Measurements from ENCODE around the gene ELK3. TPM values are rescaled to one million over a fixed set of nuclear protein-coding genes. Genes with fewer than 3 reads are reported as not detected.

The ELK3 gene
- total RNA-seq, 2 experiments from 2014 or later: 26.8 to 31.5 TPM

DNA sequence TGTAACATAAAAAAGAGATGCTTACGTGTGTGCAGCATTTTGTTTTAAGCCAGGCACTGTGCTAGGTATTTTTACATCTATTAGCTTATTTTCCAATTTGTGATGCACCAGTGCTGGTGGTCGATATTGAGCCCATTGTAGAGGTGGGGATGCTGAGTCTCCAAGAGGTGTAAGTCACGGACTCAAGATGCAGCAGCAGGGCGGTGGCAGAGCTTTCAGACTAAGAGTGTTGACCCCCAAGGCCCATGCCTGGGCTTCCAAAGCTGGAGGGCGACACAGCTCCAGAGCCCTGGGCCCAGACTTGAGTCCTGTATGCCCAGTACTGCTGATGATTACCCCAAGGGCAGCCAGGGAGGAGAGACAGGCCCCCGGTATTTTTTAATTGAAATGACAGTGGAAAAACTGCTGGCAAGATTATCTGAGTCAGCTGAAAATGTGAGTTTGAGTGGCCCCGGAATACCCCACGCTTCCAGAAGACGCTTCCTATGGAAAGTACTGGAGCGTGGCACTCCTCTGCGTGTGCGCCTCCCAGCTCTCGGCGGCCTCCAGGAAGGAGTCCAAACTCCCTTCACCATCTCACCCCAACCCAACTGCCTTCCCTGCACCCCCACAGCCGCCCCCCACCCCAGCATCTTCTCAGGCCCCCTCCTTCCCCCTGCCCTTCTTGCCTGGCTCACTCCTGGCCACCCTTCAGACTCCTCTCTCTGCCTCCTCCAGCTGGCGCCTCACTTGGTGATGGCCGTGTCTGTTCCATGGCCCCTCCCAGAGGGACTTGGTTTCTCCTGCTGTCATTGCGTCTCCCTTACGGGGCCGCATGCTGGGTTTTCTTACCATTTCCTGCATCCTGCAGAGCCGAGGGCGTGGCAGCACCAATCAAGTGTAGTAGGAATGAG is 40.7 kb downstream of the ELK3 start:
- H3K27ac ChIP-seq (ENCODE audit: low read depth in 1 of 2, low read length in 2 of 2): peak overlapping the region in 1 of 2 donors; percentile 54
- no peak overlapping the region for H3K4me3 Mint-ChIP-seq
- ATAC-seq (ENCODE audit: poor library complexity) (no peak), DNase-seq (no peak)
- ChIA-PET POLR2A (interaction anchor here (2.5 kb wide), 1 partner anchor 165 kb away, joined by 9 read pairs; the partner anchor contains the start of gene CDK17), CTCF (interaction anchor here (2.2 kb wide), 1 partner anchor 20 kb away, joined by 8 read pairs; no protein-coding TSS in a partner anchor)
- no peaks in the 10 kb centered on the region for H3K9me3 ChIP-seq (ENCODE audit: control insufficient read depth in 1 of 2, insufficient read depth in 1 of 2, low read length in 2 of 2)
- H3K4me3 ChIP-seq (ENCODE audit: low read length): no peak overlapping the region
- H3K9me3 Mint-ChIP-seq: no peaks in the 10 kb centered on the region
- no peaks in the 10 kb centered on the region for H3K27me3 Mint-ChIP-seq
- peaks cover 62% of the 10 kb centered on the region for H3K4me1 ChIP-seq (ENCODE audit: insufficient read depth, low read length)
- peaks cover 42% of the 10 kb centered on the region for H3K36me3 Mint-ChIP-seq (ENCODE audit: low read depth)
- H3K36me3 ChIP-seq (ENCODE audit: insufficient read depth, low read length): peaks cover 45% of the 10 kb centered on the region
- H3K4me1 Mint-ChIP-seq (ENCODE audit: low read depth): peaks cover 57% of the 10 kb centered on the region
- intact Hi-C loops (cut with DNase I, micrococcal nuclease): no loop called here
- no peaks in the 10 kb centered on the region for H3K27me3 ChIP-seq (ENCODE audit: control insufficient read depth in 1 of 2, insufficient read depth in 2 of 2, low read length in 2 of 2)
- TF ChIP-seq, protein P1, sequence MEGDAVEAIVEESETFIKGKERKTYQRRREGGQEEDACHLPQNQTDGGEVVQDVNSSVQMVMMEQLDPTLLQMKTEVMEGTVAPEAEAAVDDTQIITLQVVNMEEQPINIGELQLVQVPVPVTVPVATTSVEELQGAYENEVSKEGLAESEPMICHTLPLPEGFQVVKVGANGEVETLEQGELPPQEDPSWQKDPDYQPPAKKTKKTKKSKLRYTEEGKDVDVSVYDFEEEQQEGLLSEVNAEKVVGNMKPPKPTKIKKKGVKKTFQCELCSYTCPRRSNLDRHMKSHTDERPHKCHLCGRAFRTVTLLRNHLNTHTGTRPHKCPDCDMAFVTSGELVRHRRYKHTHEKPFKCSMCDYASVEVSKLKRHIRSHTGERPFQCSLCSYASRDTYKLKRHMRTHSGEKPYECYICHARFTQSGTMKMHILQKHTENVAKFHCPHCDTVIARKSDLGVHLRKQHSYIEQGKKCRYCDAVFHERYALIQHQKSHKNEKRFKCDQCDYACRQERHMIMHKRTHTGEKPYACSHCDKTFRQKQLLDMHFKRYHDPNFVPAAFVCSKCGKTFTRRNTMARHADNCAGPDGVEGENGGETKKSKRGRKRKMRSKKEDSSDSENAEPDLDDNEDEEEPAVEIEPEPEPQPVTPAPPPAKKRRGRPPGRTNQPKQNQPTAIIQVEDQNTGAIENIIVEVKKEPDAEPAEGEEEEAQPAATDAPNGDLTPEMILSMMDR (IDR thresholded peaks at IDR 0.05): no peak
- H3K27ac Mint-ChIP-seq: peak overlapping the region; percentile 97

DNA sequence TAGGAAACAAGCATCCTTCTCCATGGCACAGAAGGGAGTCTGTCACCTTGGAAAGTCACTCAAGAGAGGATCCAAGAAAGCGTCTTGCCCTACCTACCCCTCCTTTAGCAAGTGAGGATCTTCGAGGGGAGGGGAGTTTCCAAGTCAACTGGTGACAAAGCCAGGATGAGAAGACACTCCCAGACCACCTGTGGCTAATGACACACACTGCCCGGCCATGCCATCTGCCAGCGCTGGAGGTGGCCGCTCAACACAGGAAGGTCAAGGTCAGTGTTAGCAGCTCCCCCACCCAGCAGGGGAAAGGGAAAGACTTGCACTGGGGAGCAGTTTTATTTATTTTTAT is 41.3 kb downstream of the ELK3 start:
- ATAC-seq (ENCODE audit: poor library complexity) (no peak), DNase-seq (no peak)
- Histone ChIP-seq H3K27ac (ENCODE audit: low read depth in 1 of 2, low read length in 2 of 2) (peak overlapping the region in 1 of 2 donors; percentile 54), H3K36me3 (ENCODE audit: insufficient read depth, low read length) (peaks cover 44% of the 10 kb centered on the region), H3K27me3 (ENCODE audit: control insufficient read depth in 1 of 2, insufficient read depth in 2 of 2, low read length in 2 of 2) (no peaks in the 10 kb centered on the region), H3K9me3 (ENCODE audit: control insufficient read depth in 1 of 2, insufficient read depth in 1 of 2, low read length in 2 of 2) (no peaks in the 10 kb centered on the region), H3K4me3 (ENCODE audit: low read length) (no peak overlapping the region), H3K4me1 (ENCODE audit: insufficient read depth, low read length) (peaks cover 67% of the 10 kb centered on the region)
- TF ChIP-seq, protein P1 (IDR thresholded peaks at IDR 0.05): no peak
- H3K36me3 Mint-ChIP-seq (ENCODE audit: low read depth): peaks cover 39% of the 10 kb centered on the region
- POLR2A ChIA-PET: interaction anchor here (0.8 to 2.5 kb wide), 2 partner anchors 58 to 165 kb away, joined by 5 to 9 read pairs; partner anchors contain the start of gene CDK17
- H3K4me3 Mint-ChIP-seq: no peak overlapping the region
- no peaks in the 10 kb centered on the region for H3K27me3 Mint-ChIP-seq
- peaks cover 63% of the 10 kb centered on the region for H3K4me1 Mint-ChIP-seq (ENCODE audit: low read depth)
- no peaks in the 10 kb centered on the region for H3K9me3 Mint-ChIP-seq
- intact Hi-C loops (cut with DNase I, micrococcal nuclease): no loop called here
- peak overlapping the region; percentile 97 for H3K27ac Mint-ChIP-seq
- CTCF ChIA-PET: interaction anchor here (2.2 kb wide), 1 partner anchor 20 kb away, joined by 8 read pairs; no protein-coding TSS in a partner anchor

DNA sequence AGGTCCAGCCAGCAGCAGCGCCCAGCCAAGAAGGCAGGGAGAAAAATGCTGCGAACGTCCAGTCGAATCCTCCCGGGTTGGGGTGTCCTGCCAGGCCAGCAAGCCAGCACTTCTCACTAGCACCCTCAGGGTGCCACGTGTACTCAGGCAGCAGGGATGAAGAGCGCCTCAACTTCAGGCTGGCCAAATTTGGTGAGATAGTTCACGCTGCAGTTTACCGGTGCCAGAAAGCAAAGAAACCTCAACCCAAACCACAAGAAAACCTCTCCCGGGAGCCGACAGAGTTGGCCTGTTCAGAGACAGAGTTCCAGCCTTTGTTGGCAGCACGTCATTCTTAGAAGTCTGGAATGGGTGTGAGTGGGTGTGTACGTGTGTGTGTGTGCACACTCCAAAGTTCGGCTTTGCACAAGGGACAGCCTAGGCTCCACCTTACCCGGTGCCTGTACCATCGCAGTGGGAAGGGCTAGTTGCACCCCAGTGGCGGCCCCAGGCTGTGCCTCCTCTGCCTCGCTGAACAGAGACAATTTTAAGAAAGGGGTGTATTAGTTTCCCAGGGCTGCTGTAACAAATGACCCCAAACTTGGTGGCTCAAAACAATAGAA is 42.1 kb downstream of the ELK3 start:
- peak in 9 of 14 experiments; percentile 9 to 78 (median 42) for DNase-seq
- H3K36me3 ChIP-seq (ENCODE audit: insufficient read depth, low read length): peaks cover 39% of the 10 kb centered on the region
- H3K9me3 Mint-ChIP-seq: no peaks in the 10 kb centered on the region
- ChIA-PET CTCF (interaction anchor here (1.4 to 3.5 kb wide), 3 partner anchors 21 to 164 kb away, joined by 8 to 15 read pairs (median 8); partner anchors contain the start of gene CDK17), POLR2A (interaction anchor here (0.8 to 2.5 kb wide), 4 partner anchors 25 to 164 kb away, joined by 3 to 9 read pairs (median 6); partner anchors contain the start of gene CDK17)
- no peaks in the 10 kb centered on the region for H3K27me3 Mint-ChIP-seq
- no peak overlapping the region for H3K4me3 ChIP-seq (ENCODE audit: low read length)
- H3K4me1 Mint-ChIP-seq (ENCODE audit: low read depth): peaks cover 72% of the 10 kb centered on the region
- peak overlapping the region; percentile 67 for H3K4me3 Mint-ChIP-seq
- peak overlapping the region; percentile 26 to 54 for H3K27ac ChIP-seq (ENCODE audit: low read depth in 1 of 2, low read length in 2 of 2)
- H3K27ac Mint-ChIP-seq: peak overlapping the region; percentile 97
- no peaks in the 10 kb centered on the region for H3K27me3 ChIP-seq (ENCODE audit: control insufficient read depth in 1 of 2, insufficient read depth in 2 of 2, low read length in 2 of 2)
- intact Hi-C loops (cut with DNase I, micrococcal nuclease): no loop called here
- TF ChIP-seq, protein P1 (IDR thresholded peaks at IDR 0.05): no peak
- ATAC-seq (ENCODE audit: poor library complexity): peak; percentile 73
- H3K4me1 ChIP-seq (ENCODE audit: insufficient read depth, low read length): peaks cover 73% of the 10 kb centered on the region
- no peaks in the 10 kb centered on the region for H3K9me3 ChIP-seq (ENCODE audit: control insufficient read depth in 1 of 2, insufficient read depth in 1 of 2, low read length in 2 of 2)
- peaks cover 39% of the 10 kb centered on the region for H3K36me3 Mint-ChIP-seq (ENCODE audit: low read depth)
